Astrocyte of the cerebellum (primary cell): ENCODE results near the gene PIP4K2C.
"Not testable (repeated sequence)": the region's sequence is repeated elsewhere in the genome, so short reads cannot be mapped to it uniquely, and the experiment has no call there.

ENCODE experiments used
- DNase-seq: peaks from one replicate; pipeline ENCODE4 v3.0.0-alpha.2; 2011; ENCODE audit warnings: low read depth
- H3K4me3 ChIP-seq: 2 replicates; pipeline ENCODE4 v1.5.1; 2011; ENCODE audit warnings: mild to moderate bottlenecking, low read depth, low read length, moderate library complexity
- in situ Hi-C: cut with HindIII; loops from 2 replicates; pipeline ENCODE4 v1.10.0; 2017; ENCODE audit warnings: low sequenced_read_pairs
- TF ChIP-seq, protein P1 (sequence below): IDR thresholded peaks from 2 replicates; pipeline ENCODE4 v1.5.1; 2012; ENCODE audit warnings: low read length, low read depth, moderate library complexity, mild to moderate bottlenecking; ENCODE audit errors: missing control alignments

The PIP4K2C gene

DNA sequence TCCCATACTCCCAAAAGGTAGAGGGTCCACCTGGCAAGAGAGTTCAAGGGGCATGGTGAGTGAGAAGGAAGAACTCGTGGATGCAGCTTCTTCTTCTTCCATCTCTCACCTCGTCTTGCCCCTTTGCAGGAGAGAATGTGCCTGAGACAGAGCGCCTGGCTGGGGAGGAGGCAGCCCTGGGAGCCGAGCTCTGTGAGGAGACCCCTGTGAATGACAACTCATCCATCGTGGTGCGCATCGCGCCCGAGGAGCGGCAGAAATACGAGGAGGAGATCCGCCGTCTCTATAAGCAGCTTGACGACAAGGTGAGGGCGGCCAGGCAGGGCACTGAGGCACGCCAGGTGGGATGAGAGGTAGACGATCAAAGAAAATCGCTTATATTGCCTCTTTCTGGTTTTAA lies 21.1 kb upstream of the PIP4K2C start:
- H3K4me3 ChIP-seq, result no peak overlapping the region
- no peak for DNase-seq
- TF ChIP-seq, protein P1, sequence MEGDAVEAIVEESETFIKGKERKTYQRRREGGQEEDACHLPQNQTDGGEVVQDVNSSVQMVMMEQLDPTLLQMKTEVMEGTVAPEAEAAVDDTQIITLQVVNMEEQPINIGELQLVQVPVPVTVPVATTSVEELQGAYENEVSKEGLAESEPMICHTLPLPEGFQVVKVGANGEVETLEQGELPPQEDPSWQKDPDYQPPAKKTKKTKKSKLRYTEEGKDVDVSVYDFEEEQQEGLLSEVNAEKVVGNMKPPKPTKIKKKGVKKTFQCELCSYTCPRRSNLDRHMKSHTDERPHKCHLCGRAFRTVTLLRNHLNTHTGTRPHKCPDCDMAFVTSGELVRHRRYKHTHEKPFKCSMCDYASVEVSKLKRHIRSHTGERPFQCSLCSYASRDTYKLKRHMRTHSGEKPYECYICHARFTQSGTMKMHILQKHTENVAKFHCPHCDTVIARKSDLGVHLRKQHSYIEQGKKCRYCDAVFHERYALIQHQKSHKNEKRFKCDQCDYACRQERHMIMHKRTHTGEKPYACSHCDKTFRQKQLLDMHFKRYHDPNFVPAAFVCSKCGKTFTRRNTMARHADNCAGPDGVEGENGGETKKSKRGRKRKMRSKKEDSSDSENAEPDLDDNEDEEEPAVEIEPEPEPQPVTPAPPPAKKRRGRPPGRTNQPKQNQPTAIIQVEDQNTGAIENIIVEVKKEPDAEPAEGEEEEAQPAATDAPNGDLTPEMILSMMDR, result no peak
- in situ Hi-C loops, result no loop called here

GRCh38 chr12:57570438-57570837 lies 20.6 kb upstream of the PIP4K2C start:
- DNase-seq, in situ Hi-C loops, H3K4me3 ChIP-seq: not testable (repeated sequence)

DNA sequence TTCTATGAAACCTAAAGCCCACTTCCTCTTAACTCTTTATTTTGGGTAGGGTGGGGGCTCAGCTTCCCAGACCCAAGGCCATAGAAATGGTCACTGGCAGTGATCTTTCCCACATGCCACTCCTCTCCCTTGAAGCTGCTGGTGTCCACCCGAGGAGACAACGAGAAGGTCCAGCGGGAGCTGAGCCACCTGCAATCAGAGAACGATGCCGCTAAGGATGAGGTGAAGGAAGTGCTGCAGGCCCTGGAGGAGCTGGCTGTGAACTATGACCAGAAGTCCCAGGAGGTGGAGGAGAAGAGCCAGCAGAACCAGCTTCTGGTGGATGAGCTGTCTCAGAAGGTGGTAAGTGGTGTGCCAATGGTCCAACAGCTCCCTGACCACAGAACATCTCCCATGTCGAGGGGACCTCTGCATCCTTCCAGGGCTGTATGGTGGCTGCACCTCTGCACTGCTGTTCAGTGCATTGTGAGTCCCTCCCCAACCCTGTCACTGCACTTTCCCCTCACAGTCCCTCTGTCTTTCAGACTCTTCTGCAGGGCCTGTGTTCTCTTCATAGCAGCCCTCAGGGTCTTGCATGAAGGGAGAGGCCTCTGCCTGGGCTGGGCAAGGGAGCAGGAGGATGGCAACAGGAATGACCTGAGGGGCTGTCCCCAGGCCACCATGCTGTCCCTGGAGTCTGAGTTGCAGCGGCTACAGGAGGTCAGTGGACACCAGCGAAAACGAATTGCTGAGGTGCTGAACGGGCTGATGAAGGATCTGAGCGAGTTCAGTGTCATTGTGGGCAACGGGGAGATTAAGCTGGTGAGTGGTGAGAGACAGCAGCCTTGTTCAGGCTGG lies 18.8 kb upstream of the PIP4K2C start:
- DNase-seq, result no peak
- in situ Hi-C loops, result no loop called here
- H3K4me3 ChIP-seq, result no peak overlapping the region
- TF ChIP-seq, protein P1, result no peak

DNA sequence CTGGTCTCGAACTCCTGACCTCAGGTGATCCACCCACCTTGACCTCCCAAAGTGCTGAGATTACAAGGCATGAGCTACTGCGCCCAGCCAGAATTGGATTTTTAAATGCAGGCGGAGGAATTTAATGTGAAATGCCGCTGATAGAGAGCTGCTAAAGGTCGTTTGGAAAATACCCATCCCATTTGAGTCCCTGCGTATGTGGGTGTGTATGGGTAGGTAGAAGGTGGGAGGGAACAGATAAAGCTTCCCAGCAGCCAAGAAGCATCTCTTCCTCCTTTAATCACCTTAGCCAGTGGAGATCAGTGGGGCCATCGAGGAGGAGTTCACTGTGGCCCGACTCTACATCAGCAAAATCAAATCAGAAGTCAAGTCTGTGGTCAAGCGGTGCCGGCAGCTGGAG lies 16.2 kb upstream of the PIP4K2C start:
- TF ChIP-seq, protein P1, result no peak
- in situ Hi-C loops, result no loop called here
- no peak for DNase-seq
- no peak overlapping the region for H3K4me3 ChIP-seq

DNA sequence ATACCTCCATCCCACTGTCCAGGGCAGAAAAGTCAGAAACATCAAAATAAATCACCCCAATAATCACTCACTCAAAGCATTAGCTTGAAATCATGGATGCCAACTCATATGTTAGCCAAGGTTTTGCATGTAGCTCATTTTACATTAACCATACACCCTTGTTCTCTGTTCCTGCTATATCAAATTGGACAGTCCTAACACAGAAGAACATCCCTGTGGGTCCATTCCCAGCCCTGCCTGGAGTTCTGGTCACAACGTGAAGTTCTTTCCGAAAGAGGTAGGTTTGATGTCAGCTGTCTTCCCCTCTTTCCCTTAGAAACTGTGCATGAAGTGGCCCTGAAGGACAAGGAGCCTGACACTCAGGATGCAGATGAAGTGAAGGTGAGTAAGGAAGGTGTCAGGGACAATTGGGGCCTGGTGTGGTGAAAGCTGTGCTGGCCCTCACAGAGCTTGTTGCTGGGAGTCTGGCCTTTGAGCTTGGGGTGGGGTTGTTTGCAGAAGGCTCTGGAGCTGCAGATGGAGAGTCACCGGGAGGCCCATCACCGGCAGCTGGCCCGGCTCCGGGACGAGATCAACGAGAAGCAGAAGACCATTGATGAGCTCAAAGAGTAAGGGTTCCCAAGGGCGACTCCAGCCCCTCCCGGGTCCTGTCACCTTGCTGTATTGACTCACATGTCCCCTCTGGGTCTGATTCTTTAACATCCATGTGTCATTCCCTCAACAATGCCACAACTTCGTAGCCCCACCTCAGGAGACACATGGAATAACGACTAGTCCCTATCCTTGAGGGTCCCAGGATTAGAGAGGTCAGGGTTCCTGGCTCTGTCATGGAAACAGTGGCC lies 15.0 kb upstream of the PIP4K2C start:
- in situ Hi-C loops, result no loop called here
- no peak for DNase-seq
- no peak overlapping the region for H3K4me3 ChIP-seq
- TF ChIP-seq, protein P1, result no peak

GRCh38 chr12:57576613-57577160 lies 14.3 kb upstream of the PIP4K2C start:
- H3K4me3 ChIP-seq, result no peak overlapping the region
- in situ Hi-C loops, result no loop called here
- no peak for DNase-seq
- TF ChIP-seq, protein P1, result no peak
